Astrocyte of the cerebellum (primary cell): ENCODE measurements around the gene BEAN1.

Experiments used
- DNase-seq: peaks from one replicate; pipeline ENCODE4 v3.0.0-alpha.2; 2011; ENCODE audit warnings: low read depth
- H3K4me3 ChIP-seq: 2 replicates; pipeline ENCODE4 v1.5.1; 2011; ENCODE audit warnings: mild to moderate bottlenecking, low read depth, low read length, moderate library complexity
- CTCF ChIP-seq: IDR thresholded peaks from 2 replicates; pipeline ENCODE4 v1.5.1; 2012; ENCODE audit warnings: low read length, low read depth, moderate library complexity, mild to moderate bottlenecking; ENCODE audit errors: missing control alignments
- in situ Hi-C: cut with HindIII; loops from 2 replicates; pipeline ENCODE4 v1.10.0; 2017; ENCODE audit warnings: low sequenced_read_pairs

Gene BEAN1

DNA sequence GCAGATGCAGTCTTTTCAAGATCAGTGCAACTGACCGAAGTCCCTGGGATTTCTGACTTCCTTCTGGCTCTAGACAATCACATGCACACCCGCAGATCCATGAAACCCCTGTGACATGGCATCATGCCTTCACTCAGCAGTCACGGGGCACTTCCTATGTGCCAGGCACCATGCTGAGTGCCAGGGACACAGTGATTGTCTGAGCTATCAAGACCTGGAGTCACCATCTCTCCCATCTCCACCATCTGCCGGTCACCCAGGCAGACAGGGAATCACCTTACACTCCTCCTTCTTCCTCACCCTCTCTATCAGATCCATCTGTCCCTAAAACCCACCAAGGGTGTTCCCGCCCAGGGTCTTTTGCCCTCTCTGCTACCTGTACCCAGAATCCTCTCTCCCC lies 5.3 kb downstream of the BEAN1 start:
- no peak overlapping the region for H3K4me3 ChIP-seq
- TF ChIP-seq CTCF: no peak
- DNase-seq: no peak
- in situ Hi-C loops: no loop called here

- in situ Hi-C loops: no loop called here
- DNase-seq: no peak
- no peak overlapping the region for H3K4me3 ChIP-seq
- no peak for TF ChIP-seq CTCF
These were observed 7.7 kb downstream of the BEAN1 start for GRCh38 chr16:66434619-66435430.

DNA sequence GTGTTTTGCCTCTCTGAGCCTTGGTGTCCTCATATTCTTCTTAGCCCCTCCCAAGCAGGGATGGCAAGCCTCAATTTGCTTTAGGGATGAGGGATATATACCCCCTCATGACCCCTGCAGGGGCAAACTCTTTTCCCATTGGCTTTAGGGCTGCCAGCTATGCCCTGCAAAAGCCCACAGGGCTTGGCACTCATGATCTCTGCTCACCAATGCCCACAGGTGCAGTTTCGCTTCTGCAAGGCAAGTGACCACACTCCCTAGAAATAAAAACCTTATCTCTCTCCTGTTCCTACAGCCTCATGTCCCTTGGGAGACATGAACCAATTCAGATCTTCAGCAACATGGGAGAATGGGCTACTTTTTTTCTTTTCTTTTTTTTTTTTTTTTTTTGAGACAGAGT lies 8.8 kb downstream of the BEAN1 start:
- no peak overlapping the region for H3K4me3 ChIP-seq
- TF ChIP-seq CTCF: no peak
- DNase-seq: no peak
- in situ Hi-C loops: no loop called here

DNA sequence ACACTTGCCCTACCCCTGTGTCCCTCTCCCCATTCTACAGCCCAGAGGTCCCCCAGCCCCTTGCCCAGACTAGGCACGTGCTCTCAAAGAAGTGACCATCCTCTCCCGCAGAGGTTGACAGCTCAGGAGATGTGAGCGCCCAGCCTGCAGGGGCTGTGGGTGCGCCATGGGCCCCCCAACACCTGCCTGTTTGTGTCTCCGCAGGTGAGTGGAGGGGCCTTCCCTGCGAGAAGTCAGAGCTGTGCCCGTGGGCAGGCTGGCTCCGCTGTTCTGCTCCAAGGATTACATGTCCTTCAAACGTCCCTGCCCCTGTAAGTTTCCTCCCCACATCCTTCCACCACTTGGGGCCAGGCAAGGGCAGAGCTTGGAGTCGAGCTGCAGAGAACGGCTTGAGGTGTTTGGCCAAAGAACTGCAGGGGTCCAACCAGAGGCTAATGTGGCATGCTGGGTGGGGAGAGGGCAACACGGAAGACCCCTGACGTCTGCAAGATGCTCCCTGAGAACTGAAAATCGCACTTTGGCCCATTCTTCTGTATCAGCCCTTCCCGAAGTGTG lies 10.4 kb downstream of the BEAN1 start:
- H3K4me3 ChIP-seq: no peak overlapping the region
- no peak for DNase-seq
- TF ChIP-seq CTCF: no peak
- in situ Hi-C loops: no loop called here

- in situ Hi-C loops: no loop called here
- no peak for DNase-seq
- no peak overlapping the region for H3K4me3 ChIP-seq
- TF ChIP-seq CTCF: no peak
These were observed 11.4 kb downstream of the BEAN1 start for GRCh38 chr16:66438536-66438935.

GRCh38 chr16:66439051-66439730 lies 12.1 kb downstream of the BEAN1 start:
- TF ChIP-seq CTCF: no peak
- no peak for DNase-seq
- no peak overlapping the region for H3K4me3 ChIP-seq
- in situ Hi-C loops: no loop called here
